Neutrophil (primary cell): ENCODE results near the gene GARS1.

ENCODE experiments used
- H3K27ac ChIP-seq: fragments of 200-600 bp; sonication (generic); 2 replicates; pipeline ENCODE4 v1.5.1; 2016; ENCODE audit warnings: mild to moderate bottlenecking, moderate library complexity
- H3K27me3 ChIP-seq: fragments of 200-600 bp; sonication (generic); 2 replicates; pipeline ENCODE4 v1.6.0; 2016; ENCODE audit warnings: mild to moderate bottlenecking
- H3K36me3 ChIP-seq: fragments of 200-600 bp; sonication (generic); 2 replicates; pipeline ENCODE4 v1.5.1; 2017
- H3K4me1 ChIP-seq, 2 experiments: fragments of 200-600 bp in 1 of 2; sonication (generic) in 1 of 2; 1 replicate in 1 of 2; 2 replicates in 1 of 2; pipeline versions ENCODE4 v1.5.1 to v1.6.1; 2013 to 2016; ENCODE audit warnings: low read depth in 1 of 2, low read length in 1 of 2, mild to moderate bottlenecking in 1 of 2, moderate library complexity in 1 of 2; ENCODE audit not compliant: control insufficient read depth in 1 of 2, insufficient read depth in 1 of 2
- H3K4me3 ChIP-seq, 2 experiments: fragments of 200-600 bp in 1 of 2; sonication (generic) in 1 of 2; 1 replicate in 1 of 2; 2 replicates in 1 of 2; pipeline ENCODE4 v1.5.1; 2013 to 2016; ENCODE audit warnings: low read depth in 1 of 2, low read length in 1 of 2, mild to moderate bottlenecking in 1 of 2, moderate library complexity in 1 of 2
- H3K9me3 ChIP-seq: fragments of 200-600 bp; sonication (generic); 2 replicates; pipeline ENCODE4 v1.5.1; 2016
- TF ChIP-seq, protein P1 (sequence below): fragments of 200-600 bp; sonication (generic); IDR thresholded peaks from 2 replicates; pipeline ENCODE4 v1.5.1; 2016; ENCODE audit warnings: antibody characterized with exemption

GARS1 gene

GRCh38 chr7:30552330-30552729 lies 42.3 kb upstream of the GARS1 start:
- H3K27ac ChIP-seq: no peak overlapping the region
- TF ChIP-seq, protein P1, sequence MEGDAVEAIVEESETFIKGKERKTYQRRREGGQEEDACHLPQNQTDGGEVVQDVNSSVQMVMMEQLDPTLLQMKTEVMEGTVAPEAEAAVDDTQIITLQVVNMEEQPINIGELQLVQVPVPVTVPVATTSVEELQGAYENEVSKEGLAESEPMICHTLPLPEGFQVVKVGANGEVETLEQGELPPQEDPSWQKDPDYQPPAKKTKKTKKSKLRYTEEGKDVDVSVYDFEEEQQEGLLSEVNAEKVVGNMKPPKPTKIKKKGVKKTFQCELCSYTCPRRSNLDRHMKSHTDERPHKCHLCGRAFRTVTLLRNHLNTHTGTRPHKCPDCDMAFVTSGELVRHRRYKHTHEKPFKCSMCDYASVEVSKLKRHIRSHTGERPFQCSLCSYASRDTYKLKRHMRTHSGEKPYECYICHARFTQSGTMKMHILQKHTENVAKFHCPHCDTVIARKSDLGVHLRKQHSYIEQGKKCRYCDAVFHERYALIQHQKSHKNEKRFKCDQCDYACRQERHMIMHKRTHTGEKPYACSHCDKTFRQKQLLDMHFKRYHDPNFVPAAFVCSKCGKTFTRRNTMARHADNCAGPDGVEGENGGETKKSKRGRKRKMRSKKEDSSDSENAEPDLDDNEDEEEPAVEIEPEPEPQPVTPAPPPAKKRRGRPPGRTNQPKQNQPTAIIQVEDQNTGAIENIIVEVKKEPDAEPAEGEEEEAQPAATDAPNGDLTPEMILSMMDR: no peak
- no peaks in the 10 kb centered on the region for H3K9me3 ChIP-seq
- peaks cover 0 to 4% of the 10 kb centered on the region in 2 experiments for H3K4me1 ChIP-seq
- no peak overlapping the region for H3K4me3 ChIP-seq
- no peaks in the 10 kb centered on the region for H3K27me3 ChIP-seq
- H3K36me3 ChIP-seq: peaks cover 51% of the 10 kb centered on the region

DNA sequence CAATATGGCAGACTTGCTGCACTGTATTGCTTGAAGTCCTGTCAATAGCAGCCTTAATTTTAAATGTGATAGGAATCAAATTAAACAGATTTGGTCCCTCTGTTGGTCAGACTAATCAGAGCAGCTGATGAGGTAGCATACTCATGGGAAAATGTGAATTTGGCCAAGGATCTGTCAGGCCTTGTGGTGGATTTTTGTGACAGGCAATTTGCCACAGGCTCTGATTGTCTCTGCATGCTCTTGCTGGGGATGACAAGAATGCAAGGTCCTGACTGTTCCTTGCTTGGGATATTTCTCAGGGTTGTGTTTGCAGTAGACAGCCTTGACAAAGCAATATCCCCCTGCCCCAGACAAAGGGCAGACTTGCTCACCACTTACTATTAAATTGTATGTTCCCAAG lies 41.5 kb upstream of the GARS1 start:
- TF ChIP-seq, protein P1: no peak
- Histone ChIP-seq H3K27ac (no peak overlapping the region), H3K36me3 (peaks cover 48% of the 10 kb centered on the region), H3K4me1 (peaks cover 0 to 4% of the 10 kb centered on the region in 2 experiments), H3K9me3 (no peaks in the 10 kb centered on the region), H3K27me3 (no peaks in the 10 kb centered on the region), H3K4me3 (no peak overlapping the region)

DNA sequence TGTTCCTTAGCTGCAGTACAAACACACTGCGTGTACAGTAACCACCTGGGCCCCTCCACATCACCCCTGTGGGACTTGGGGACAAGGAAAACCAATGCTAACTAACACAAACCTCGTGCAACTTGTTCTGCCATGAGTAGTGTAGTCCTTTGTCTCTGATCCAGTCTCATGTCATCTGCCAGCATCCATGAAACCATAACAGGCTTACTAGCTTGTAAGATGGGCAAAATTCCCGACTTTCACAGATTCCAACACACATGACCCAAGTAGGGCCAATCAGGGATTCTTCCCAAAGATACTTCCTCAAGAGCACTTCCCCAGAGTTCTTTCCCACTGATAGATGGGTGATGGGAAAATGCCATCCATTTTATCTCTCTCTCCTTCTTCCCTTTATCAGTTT lies 41.1 kb upstream of the GARS1 start:
- no peak overlapping the region for H3K4me3 ChIP-seq
- peaks cover 0 to 4% of the 10 kb centered on the region in 2 experiments for H3K4me1 ChIP-seq
- no peaks in the 10 kb centered on the region for H3K9me3 ChIP-seq
- peaks cover 45% of the 10 kb centered on the region for H3K36me3 ChIP-seq
- TF ChIP-seq, protein P1: no peak
- no peaks in the 10 kb centered on the region for H3K27me3 ChIP-seq
- no peak overlapping the region for H3K27ac ChIP-seq

- TF ChIP-seq, protein P1: no peak
- no peaks in the 10 kb centered on the region for H3K9me3 ChIP-seq
- no peaks in the 10 kb centered on the region for H3K27me3 ChIP-seq
- H3K4me1 ChIP-seq: peaks cover 0 to 4% of the 10 kb centered on the region in 2 experiments
- no peak overlapping the region for H3K27ac ChIP-seq
- no peak overlapping the region for H3K4me3 ChIP-seq
- peaks cover 51% of the 10 kb centered on the region for H3K36me3 ChIP-seq
Measured at GRCh38 chr7:30555525-30555924, 39.2 kb upstream of the GARS1 start.

GRCh38 chr7:30556840-30557239 lies 37.8 kb upstream of the GARS1 start:
- H3K27ac ChIP-seq: no peak overlapping the region
- TF ChIP-seq, protein P1: no peak
- no peaks in the 10 kb centered on the region for H3K27me3 ChIP-seq
- peaks cover 64% of the 10 kb centered on the region for H3K36me3 ChIP-seq
- H3K4me1 ChIP-seq: no peaks in the 10 kb centered on the region
- H3K9me3 ChIP-seq: no peaks in the 10 kb centered on the region
- H3K4me3 ChIP-seq: no peak overlapping the region

- H3K9me3 ChIP-seq: no peaks in the 10 kb centered on the region
- TF ChIP-seq, protein P1: no peak
- no peaks in the 10 kb centered on the region for H3K27me3 ChIP-seq
- peaks cover 68% of the 10 kb centered on the region for H3K36me3 ChIP-seq
- H3K27ac ChIP-seq: no peak overlapping the region
- H3K4me1 ChIP-seq: no peaks in the 10 kb centered on the region
- H3K4me3 ChIP-seq: no peak overlapping the region
Measured at GRCh38 chr7:30557245-30557644, 37.4 kb upstream of the GARS1 start.
